CD8-positive, alpha-beta memory T cell (primary cell): ENCODE data around the gene ZNF618. TPM values are rescaled to one million over a fixed set of nuclear protein-coding genes. Genes with fewer than 3 reads are reported as not detected.
A peak's percentile ranks its signal among the peaks of the same experiment; 100 is the strongest.

Source experiments
- CTCF ChIA-PET: fragments of 350-600 bp; sonication (Branson Sonifier 250); formaldehyde crosslinking; loops from one replicate; lab custom pipeline; 2021; ENCODE audit warnings: antibody characterized with exemption; lab: Charles Lee
- POLR2A ChIA-PET: fragments of 350-600 bp; sonication (Branson Sonifier 250); formaldehyde crosslinking; loops from one replicate; lab custom pipeline; 2021; ENCODE audit warnings: antibody characterized with exemption; lab: Charles Lee
- DNase-seq, 5 donors: peaks; one replicate each; pipeline versions ENCODE4 v3.0.0 to v3.0.0-alpha.2; 2020 to 2022; ENCODE audit warnings: mixed read lengths in 1 of 5
- H3K27ac ChIP-seq: one replicate; pipeline ENCODE4 v1.7.0; 2013; ENCODE audit warnings: low read depth, mild to moderate bottlenecking, low read length, moderate library complexity
- H3K27me3 ChIP-seq: 2 replicates; pipeline ENCODE4 v1.7.0; 2013; ENCODE audit warnings: low read length, mild to moderate bottlenecking; ENCODE audit not compliant: insufficient read depth, poor library complexity, severe bottlenecking
- H3K36me3 ChIP-seq: 2 replicates; pipeline ENCODE4 v1.7.0; 2013; ENCODE audit warnings: mild to moderate bottlenecking, low read length, moderate library complexity; ENCODE audit not compliant: insufficient read depth
- H3K4me1 ChIP-seq: 2 replicates; pipeline ENCODE4 v1.7.0; 2013; ENCODE audit warnings: mild to moderate bottlenecking, low read length, moderate library complexity; ENCODE audit not compliant: insufficient read depth
- H3K4me3 ChIP-seq: 2 replicates; pipeline ENCODE4 v1.7.0; 2013; ENCODE audit warnings: mild to moderate bottlenecking, low read length
- H3K9me3 ChIP-seq: 2 replicates; pipeline ENCODE4 v1.7.0; 2013; ENCODE audit warnings: mild to moderate bottlenecking, low read length
- H3K27ac Mint-ChIP-seq, 8 donors: one replicate each; pipeline ENCODE4 v1.8.0; 2020 to 2021; ENCODE audit warnings: mixed read lengths in 8 of 8, mild to moderate bottlenecking in 6 of 8, inconsistent platforms in 3 of 8, moderate library complexity in 3 of 8
- H3K27me3 Mint-ChIP-seq, 2 donors: one replicate each; pipeline ENCODE4 v1.8.0; 2020 to 2021; ENCODE audit warnings: mixed read lengths in 2 of 2, mild to moderate bottlenecking in 1 of 2, moderate library complexity in 1 of 2
- H3K36me3 Mint-ChIP-seq, 3 donors: one replicate each; pipeline ENCODE4 v1.8.0; 2020 to 2021; ENCODE audit warnings: mixed read lengths in 3 of 3, inconsistent platforms in 1 of 3, mild to moderate bottlenecking in 1 of 3
- H3K4me1 Mint-ChIP-seq, 3 donors: one replicate each; pipeline ENCODE4 v1.8.0; 2020 to 2021; ENCODE audit warnings: mixed read lengths in 3 of 3, inconsistent platforms in 1 of 3, mild to moderate bottlenecking in 1 of 3
- H3K4me3 Mint-ChIP-seq, 7 donors: one replicate each; pipeline ENCODE4 v1.8.0; 2020 to 2021; ENCODE audit warnings: mixed read lengths in 7 of 7, mild to moderate bottlenecking in 6 of 7, moderate library complexity in 4 of 7, inconsistent platforms in 2 of 7
- H3K9me3 Mint-ChIP-seq, 5 donors: one replicate each; pipeline ENCODE4 v1.8.0; 2020 to 2022; ENCODE audit warnings: mixed read lengths in 5 of 5, mild to moderate bottlenecking in 3 of 5, moderate library complexity in 2 of 5, inconsistent platforms in 1 of 5
- polyA plus RNA-seq: library from polyadenylated mRNA; unstranded; fragments of 300-500 nt; fragmentation: Illumina TruSeq; gene quantifications from one replicate; pipeline ENCODE4 v1.2.3, GENCODE V29; 2021
- total RNA-seq, 2 experiments: library from RNA; stranded (reverse); gene quantifications; one replicate each; pipeline ENCODE4 v1.2.3, GENCODE V29; 2021

The ZNF618 gene
- total and polyA plus RNA-seq, 3 experiments from 2014 or later: 0.55 to 1.2 (median 0.57) TPM

GRCh38 chr9:114059047-114059803 lies 183.1 kb downstream of the ZNF618 start:
- H3K36me3 ChIP-seq: no peaks in the 10 kb centered on the region
- peaks cover 16 to 22% of the 10 kb centered on the region in 2 donors for H3K27me3 Mint-ChIP-seq
- POLR2A ChIA-PET: no interaction called here
- CTCF ChIA-PET: no interaction called here
- no peaks in the 10 kb centered on the region for H3K4me1 ChIP-seq
- peak overlapping the region in 1 of 7 donors; percentile 61 for H3K4me3 Mint-ChIP-seq
- H3K9me3 ChIP-seq: no peaks in the 10 kb centered on the region
- H3K36me3 Mint-ChIP-seq: no peaks in the 10 kb centered on the region
- no peak overlapping the region for H3K27ac ChIP-seq
- no peaks in the 10 kb centered on the region for H3K27me3 ChIP-seq
- no peak for DNase-seq
- no peaks in the 10 kb centered on the region for H3K9me3 Mint-ChIP-seq
- H3K27ac Mint-ChIP-seq: peak overlapping the region in 1 of 8 donors; percentile 50
- no peaks in the 10 kb centered on the region for H3K4me1 Mint-ChIP-seq
- H3K4me3 ChIP-seq: no peak overlapping the region

GRCh38 chr9:114060070-114060469 lies 184.0 kb downstream of the ZNF618 start:
- CTCF ChIA-PET: no interaction called here
- no peaks in the 10 kb centered on the region for H3K9me3 Mint-ChIP-seq
- H3K27me3 ChIP-seq: no peaks in the 10 kb centered on the region
- no peaks in the 10 kb centered on the region for H3K36me3 ChIP-seq
- H3K27ac ChIP-seq: no peak overlapping the region
- H3K9me3 ChIP-seq: no peaks in the 10 kb centered on the region
- H3K27me3 Mint-ChIP-seq: peaks cover 14 to 23% of the 10 kb centered on the region in 2 donors
- no peak overlapping the region for H3K4me3 ChIP-seq
- no peaks in the 10 kb centered on the region for H3K36me3 Mint-ChIP-seq
- DNase-seq: no peak
- no peaks in the 10 kb centered on the region for H3K4me1 Mint-ChIP-seq
- no peak overlapping the region for H3K4me3 Mint-ChIP-seq
- no peak overlapping the region for H3K27ac Mint-ChIP-seq
- no peaks in the 10 kb centered on the region for H3K4me1 ChIP-seq
- POLR2A ChIA-PET: no interaction called here

- Mint-ChIP-seq H3K36me3 (no peaks in the 10 kb centered on the region), H3K4me1 (no peaks in the 10 kb centered on the region), H3K4me3 (no peak overlapping the region), H3K27me3 (peaks cover 16 to 30% of the 10 kb centered on the region in 2 donors), H3K9me3 (no peaks in the 10 kb centered on the region), H3K27ac (no peak overlapping the region)
- Histone ChIP-seq H3K4me1 (no peaks in the 10 kb centered on the region), H3K27me3 (no peaks in the 10 kb centered on the region), H3K27ac (no peak overlapping the region), H3K36me3 (no peaks in the 10 kb centered on the region), H3K4me3 (no peak overlapping the region), H3K9me3 (no peaks in the 10 kb centered on the region)
- DNase-seq: no peak
- ChIA-PET POLR2A (no interaction called here), CTCF (interaction anchor here (1.5 kb wide), 1 partner anchor 21 kb away, joined by 3 read pairs; no protein-coding TSS in a partner anchor)
Observed at GRCh38 chr9:114060711-114061110, 184.6 kb downstream of the ZNF618 start.

- Mint-ChIP-seq H3K27ac (no peak overlapping the region), H3K36me3 (no peaks in the 10 kb centered on the region), H3K9me3 (no peaks in the 10 kb centered on the region), H3K27me3 (peaks cover 12 to 30% of the 10 kb centered on the region in 2 donors), H3K4me1 (no peaks in the 10 kb centered on the region), H3K4me3 (no peak overlapping the region)
- ChIA-PET POLR2A (no interaction called here), CTCF (interaction anchor here (1.5 kb wide), 1 partner anchor 21 kb away, joined by 3 read pairs; no protein-coding TSS in a partner anchor)
- no peak overlapping the region for H3K27ac ChIP-seq
- DNase-seq: no peak
- H3K4me3 ChIP-seq: no peak overlapping the region
- H3K4me1 ChIP-seq: no peaks in the 10 kb centered on the region
- no peaks in the 10 kb centered on the region for H3K36me3 ChIP-seq
- H3K9me3 ChIP-seq: no peaks in the 10 kb centered on the region
- H3K27me3 ChIP-seq: no peaks in the 10 kb centered on the region
Observed at GRCh38 chr9:114061292-114061691, 185.2 kb downstream of the ZNF618 start.

GRCh38 chr9:114061830-114062474 lies 185.8 kb downstream of the ZNF618 start:
- Histone ChIP-seq H3K27me3 (no peaks in the 10 kb centered on the region), H3K27ac (no peak overlapping the region), H3K4me3 (no peak overlapping the region), H3K36me3 (no peaks in the 10 kb centered on the region), H3K9me3 (no peaks in the 10 kb centered on the region), H3K4me1 (no peaks in the 10 kb centered on the region)
- Mint-ChIP-seq H3K27me3 (peaks cover 13 to 30% of the 10 kb centered on the region in 2 donors), H3K27ac (peak overlapping the region in 1 of 8 donors; percentile 16), H3K4me3 (no peak overlapping the region), H3K4me1 (no peaks in the 10 kb centered on the region), H3K36me3 (no peaks in the 10 kb centered on the region), H3K9me3 (no peaks in the 10 kb centered on the region)
- DNase-seq: no peak
- POLR2A ChIA-PET: no interaction called here
- CTCF ChIA-PET: interaction anchor here (1.5 kb wide), 1 partner anchor 20 kb away, joined by 3 read pairs; no protein-coding TSS in a partner anchor

- no peaks in the 10 kb centered on the region for H3K4me1 ChIP-seq
- ChIA-PET POLR2A (no interaction called here), CTCF (no interaction called here)
- no peaks in the 10 kb centered on the region for H3K36me3 Mint-ChIP-seq
- H3K27me3 Mint-ChIP-seq: peaks cover 13 to 34% of the 10 kb centered on the region in 2 donors
- no peaks in the 10 kb centered on the region for H3K27me3 ChIP-seq
- H3K4me3 ChIP-seq: no peak overlapping the region
- no peak overlapping the region for H3K4me3 Mint-ChIP-seq
- H3K9me3 Mint-ChIP-seq: no peaks in the 10 kb centered on the region
- no peak overlapping the region for H3K27ac Mint-ChIP-seq
- no peaks in the 10 kb centered on the region for H3K4me1 Mint-ChIP-seq
- H3K27ac ChIP-seq: no peak overlapping the region
- H3K9me3 ChIP-seq: no peaks in the 10 kb centered on the region
- no peaks in the 10 kb centered on the region for H3K36me3 ChIP-seq
- no peak for DNase-seq
Observed at GRCh38 chr9:114065304-114065703, 189.2 kb downstream of the ZNF618 start.

GRCh38 chr9:114069476-114070187 lies 193.5 kb downstream of the ZNF618 start:
- DNase-seq: no peak
- Histone ChIP-seq H3K36me3 (no peaks in the 10 kb centered on the region), H3K4me3 (no peak overlapping the region), H3K27me3 (no peaks in the 10 kb centered on the region), H3K4me1 (no peaks in the 10 kb centered on the region), H3K9me3 (no peaks in the 10 kb centered on the region), H3K27ac (no peak overlapping the region)
- POLR2A ChIA-PET: no interaction called here
- H3K36me3 Mint-ChIP-seq: no peaks in the 10 kb centered on the region
- no peak overlapping the region for H3K27ac Mint-ChIP-seq
- H3K9me3 Mint-ChIP-seq: no peaks in the 10 kb centered on the region
- H3K4me3 Mint-ChIP-seq: no peak overlapping the region
- H3K4me1 Mint-ChIP-seq: no peaks in the 10 kb centered on the region
- CTCF ChIA-PET: no interaction called here
- peaks cover 6 to 12% of the 10 kb centered on the region in 2 donors for H3K27me3 Mint-ChIP-seq
